SK-N-SH treated with all-trans-retinoic acid at 6 μM for 48 hours (cell line): ENCODE results near the gene LAMA2.

Source experiments
- ATAC-seq: fragments of 200-7000 bp; cut with Tn5 transposase; 3 replicates; pipeline ENCODE4 v1.9.1; 2020; ENCODE audit warnings: mild to moderate bottlenecking, moderate library complexity
- BACH2 ChIP-seq: fragments of 250-450 bp; sonication (Bioruptor Pico); IDR thresholded peaks from 2 replicates; pipeline ENCODE4 v1.9.0; 2021; ENCODE audit warnings: mild to moderate bottlenecking, borderline replicate concordance
- CSDC2 ChIP-seq: fragments of 250-450 bp; sonication (Bioruptor Pico); IDR thresholded peaks from 2 replicates; pipeline ENCODE4 v1.5.0; 2020; ENCODE audit warnings: mild to moderate bottlenecking, moderate library complexity
- ESRRG ChIP-seq: fragments of 250-450 bp; sonication (Bioruptor Pico); IDR thresholded peaks from 2 replicates; pipeline ENCODE4 v1.6.1; 2021; ENCODE audit warnings: mild to moderate bottlenecking
- GLIS3 ChIP-seq: fragments of 250-450 bp; sonication (Bioruptor Pico); IDR thresholded peaks from 2 replicates; pipeline ENCODE4 v1.5.0; 2020; ENCODE audit warnings: mild to moderate bottlenecking, moderate library complexity
- ISL1 ChIP-seq: fragments of 250-450 bp; sonication (Bioruptor Pico); IDR thresholded peaks from 2 replicates; pipeline ENCODE4 v2.1.2; 2022; ENCODE audit warnings: mild to moderate bottlenecking, moderate library complexity
- OSR1 ChIP-seq: fragments of 250-450 bp; sonication (Bioruptor Pico); IDR thresholded peaks from 2 replicates; pipeline ENCODE4 v1.8.0; 2022; ENCODE audit warnings: moderate library complexity, mild to moderate bottlenecking, inconsistent platforms
- PPARA ChIP-seq: fragments of 250-450 bp; sonication (Bioruptor Pico); IDR thresholded peaks from 2 replicates; pipeline ENCODE4 v1.5.0; 2020; ENCODE audit warnings: mild to moderate bottlenecking, borderline replicate concordance
- RARB ChIP-seq: fragments of 250-450 bp; sonication (Bioruptor Pico); IDR thresholded peaks from 2 replicates; pipeline ENCODE4 v1.8.0; 2021; ENCODE audit warnings: mild to moderate bottlenecking, moderate library complexity
- SNAI2 ChIP-seq: fragments of 250-450 bp; sonication (Bioruptor Pico); IDR thresholded peaks from 2 replicates; pipeline ENCODE4 v1.5.0; 2020; ENCODE audit warnings: mild to moderate bottlenecking, moderate library complexity
- TCF4 ChIP-seq: fragments of 250-450 bp; sonication (Bioruptor Pico); IDR thresholded peaks from 2 replicates; pipeline ENCODE4 v1.8.0; 2021; ENCODE audit warnings: mild to moderate bottlenecking, moderate library complexity, borderline replicate concordance
- TOX ChIP-seq: fragments of 250-450 bp; sonication (Bioruptor Pico); IDR thresholded peaks from 2 replicates; pipeline ENCODE4 v1.8.0; 2021; ENCODE audit warnings: mild to moderate bottlenecking, moderate library complexity, borderline replicate concordance
- ZC3H10 ChIP-seq: fragments of 250-450 bp; sonication (Bioruptor Pico); IDR thresholded peaks from 2 replicates; pipeline ENCODE4 v1.5.1; 2021; ENCODE audit warnings: mild to moderate bottlenecking, moderate library complexity
- ZFP3 ChIP-seq: fragments of 250-450 bp; sonication (Bioruptor Pico); IDR thresholded peaks from 2 replicates; pipeline ENCODE4 v1.5.0; 2020; ENCODE audit warnings: mild to moderate bottlenecking, moderate library complexity
- ZFP30 ChIP-seq: fragments of 450-650 bp; formaldehyde crosslinking; IDR thresholded peaks from 2 replicates; pipeline ENCODE4 v1.5.0; 2022; ENCODE audit warnings: mild to moderate bottlenecking, moderate library complexity
- ZNF565 ChIP-seq: fragments of 450-650 bp; formaldehyde crosslinking; conservative IDR thresholded peaks from 2 replicates; pipeline ENCODE4 v1.5.0; 2020; ENCODE audit warnings: low read depth, mild to moderate bottlenecking, moderate library complexity
- ZNF70 ChIP-seq: fragments of 450-650 bp; formaldehyde crosslinking; IDR thresholded peaks from 2 replicates; pipeline ENCODE4 v1.5.0; 2020; ENCODE audit warnings: mild to moderate bottlenecking, moderate library complexity
- ZNF8 ChIP-seq: fragments of 450-650 bp; formaldehyde crosslinking; IDR thresholded peaks from 2 replicates; pipeline ENCODE4 v1.5.0; 2020; ENCODE audit warnings: mild to moderate bottlenecking, moderate library complexity
- TF ChIP-seq, protein P1 (sequence below): fragments of 250-450 bp; sonication (Bioruptor Pico); IDR thresholded peaks from 2 replicates; pipeline ENCODE4 v1.8.0; 2021; ENCODE audit warnings: low read depth, mild to moderate bottlenecking, moderate library complexity, borderline replicate concordance
- TF ChIP-seq, protein P2 (sequence below): fragments of 250-450 bp; sonication (Bioruptor Pico); IDR thresholded peaks from 2 replicates; pipeline ENCODE4 v1.5.0; 2020; ENCODE audit warnings: mild to moderate bottlenecking, moderate library complexity
- TF ChIP-seq, protein P3 (sequence below): fragments of 250-450 bp; sonication (Bioruptor Pico); IDR thresholded peaks from 2 replicates; pipeline ENCODE4 v1.5.1; 2020; ENCODE audit warnings: low read depth, mild to moderate bottlenecking, moderate library complexity
- TF ChIP-seq, protein P4 (sequence below): fragments of 250-450 bp; sonication (Bioruptor Pico); IDR thresholded peaks from 2 replicates; pipeline ENCODE4 v1.8.0; 2020; ENCODE audit warnings: mild to moderate bottlenecking, moderate library complexity, borderline replicate concordance

LAMA2 gene

DNA sequence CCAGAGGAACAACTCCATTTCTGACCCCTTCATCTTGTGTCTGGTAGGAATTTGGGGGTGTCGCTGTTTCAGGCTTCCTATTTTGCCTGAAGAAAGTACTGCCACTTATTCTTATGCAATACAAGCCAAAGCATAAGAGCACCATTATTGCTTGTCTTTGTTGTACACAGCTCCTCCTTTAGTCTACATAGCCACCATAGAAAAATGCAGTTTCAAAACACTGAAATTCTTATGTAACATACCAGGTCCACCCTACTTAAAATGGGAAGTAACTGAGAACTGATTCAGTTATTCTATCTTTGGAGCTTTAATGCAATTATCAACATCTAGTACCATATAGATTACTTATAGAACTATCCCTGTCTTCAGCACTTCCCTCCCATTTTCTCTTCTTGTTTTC is 571.5 kb downstream of the LAMA2 start:
- ATAC-seq, result no peak
- TF ChIP-seq TCF4 (CRISPR knock-in tag) (no peak), ZFP3 (CRISPR knock-in tag) (no peak), OSR1 (CRISPR knock-in tag) (no peak), ZNF565 (CRISPR knock-in tag) (no peak), SNAI2 (CRISPR knock-in tag) (no peak), ESRRG (CRISPR knock-in tag) (no peak), ZFP30 (CRISPR knock-in tag) (no peak), GLIS3 (CRISPR knock-in tag) (no peak), ISL1 (CRISPR knock-in tag) (no peak), PPARA (CRISPR knock-in tag) (no peak), ZC3H10 (CRISPR knock-in tag) (no peak), BACH2 (CRISPR knock-in tag) (no peak), ZNF70 (CRISPR knock-in tag) (no peak), CSDC2 (no peak), RARB (CRISPR knock-in tag) (no peak), ZNF8 (CRISPR knock-in tag) (no peak)
- TF ChIP-seq, protein P1, sequence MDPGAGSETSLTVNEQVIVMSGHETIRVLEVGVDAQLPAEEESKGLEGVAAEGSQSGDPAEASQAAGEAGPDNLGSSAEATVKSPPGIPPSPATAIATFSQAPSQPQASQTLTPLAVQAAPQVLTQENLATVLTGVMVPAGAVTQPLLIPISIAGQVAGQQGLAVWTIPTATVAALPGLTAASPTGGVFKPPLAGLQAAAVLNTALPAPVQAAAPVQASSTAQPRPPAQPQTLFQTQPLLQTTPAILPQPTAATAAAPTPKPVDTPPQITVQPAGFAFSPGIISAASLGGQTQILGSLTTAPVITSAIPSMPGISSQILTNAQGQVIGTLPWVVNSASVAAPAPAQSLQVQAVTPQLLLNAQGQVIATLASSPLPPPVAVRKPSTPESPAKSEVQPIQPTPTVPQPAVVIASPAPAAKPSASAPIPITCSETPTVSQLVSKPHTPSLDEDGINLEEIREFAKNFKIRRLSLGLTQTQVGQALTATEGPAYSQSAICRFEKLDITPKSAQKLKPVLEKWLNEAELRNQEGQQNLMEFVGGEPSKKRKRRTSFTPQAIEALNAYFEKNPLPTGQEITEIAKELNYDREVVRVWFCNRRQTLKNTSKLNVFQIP (CRISPR knock-in tag), result no peak
- TF ChIP-seq, protein P2, sequence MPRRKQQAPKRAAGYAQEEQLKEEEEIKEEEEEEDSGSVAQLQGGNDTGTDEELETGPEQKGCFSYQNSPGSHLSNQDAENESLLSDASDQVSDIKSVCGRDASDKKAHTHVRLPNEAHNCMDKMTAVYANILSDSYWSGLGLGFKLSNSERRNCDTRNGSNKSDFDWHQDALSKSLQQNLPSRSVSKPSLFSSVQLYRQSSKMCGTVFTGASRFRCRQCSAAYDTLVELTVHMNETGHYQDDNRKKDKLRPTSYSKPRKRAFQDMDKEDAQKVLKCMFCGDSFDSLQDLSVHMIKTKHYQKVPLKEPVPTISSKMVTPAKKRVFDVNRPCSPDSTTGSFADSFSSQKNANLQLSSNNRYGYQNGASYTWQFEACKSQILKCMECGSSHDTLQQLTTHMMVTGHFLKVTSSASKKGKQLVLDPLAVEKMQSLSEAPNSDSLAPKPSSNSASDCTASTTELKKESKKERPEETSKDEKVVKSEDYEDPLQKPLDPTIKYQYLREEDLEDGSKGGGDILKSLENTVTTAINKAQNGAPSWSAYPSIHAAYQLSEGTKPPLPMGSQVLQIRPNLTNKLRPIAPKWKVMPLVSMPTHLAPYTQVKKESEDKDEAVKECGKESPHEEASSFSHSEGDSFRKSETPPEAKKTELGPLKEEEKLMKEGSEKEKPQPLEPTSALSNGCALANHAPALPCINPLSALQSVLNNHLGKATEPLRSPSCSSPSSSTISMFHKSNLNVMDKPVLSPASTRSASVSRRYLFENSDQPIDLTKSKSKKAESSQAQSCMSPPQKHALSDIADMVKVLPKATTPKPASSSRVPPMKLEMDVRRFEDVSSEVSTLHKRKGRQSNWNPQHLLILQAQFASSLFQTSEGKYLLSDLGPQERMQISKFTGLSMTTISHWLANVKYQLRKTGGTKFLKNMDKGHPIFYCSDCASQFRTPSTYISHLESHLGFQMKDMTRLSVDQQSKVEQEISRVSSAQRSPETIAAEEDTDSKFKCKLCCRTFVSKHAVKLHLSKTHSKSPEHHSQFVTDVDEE (CRISPR knock-in tag), result no peak
- TF ChIP-seq, protein P3, sequence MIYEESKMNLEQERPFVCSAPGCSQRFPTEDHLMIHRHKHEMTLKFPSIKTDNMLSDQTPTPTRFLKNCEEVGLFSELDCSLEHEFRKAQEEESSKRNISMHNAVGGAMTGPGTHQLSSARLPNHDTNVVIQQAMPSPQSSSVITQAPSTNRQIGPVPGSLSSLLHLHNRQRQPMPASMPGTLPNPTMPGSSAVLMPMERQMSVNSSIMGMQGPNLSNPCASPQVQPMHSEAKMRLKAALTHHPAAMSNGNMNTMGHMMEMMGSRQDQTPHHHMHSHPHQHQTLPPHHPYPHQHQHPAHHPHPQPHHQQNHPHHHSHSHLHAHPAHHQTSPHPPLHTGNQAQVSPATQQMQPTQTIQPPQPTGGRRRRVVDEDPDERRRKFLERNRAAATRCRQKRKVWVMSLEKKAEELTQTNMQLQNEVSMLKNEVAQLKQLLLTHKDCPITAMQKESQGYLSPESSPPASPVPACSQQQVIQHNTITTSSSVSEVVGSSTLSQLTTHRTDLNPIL, result no peak

DNA sequence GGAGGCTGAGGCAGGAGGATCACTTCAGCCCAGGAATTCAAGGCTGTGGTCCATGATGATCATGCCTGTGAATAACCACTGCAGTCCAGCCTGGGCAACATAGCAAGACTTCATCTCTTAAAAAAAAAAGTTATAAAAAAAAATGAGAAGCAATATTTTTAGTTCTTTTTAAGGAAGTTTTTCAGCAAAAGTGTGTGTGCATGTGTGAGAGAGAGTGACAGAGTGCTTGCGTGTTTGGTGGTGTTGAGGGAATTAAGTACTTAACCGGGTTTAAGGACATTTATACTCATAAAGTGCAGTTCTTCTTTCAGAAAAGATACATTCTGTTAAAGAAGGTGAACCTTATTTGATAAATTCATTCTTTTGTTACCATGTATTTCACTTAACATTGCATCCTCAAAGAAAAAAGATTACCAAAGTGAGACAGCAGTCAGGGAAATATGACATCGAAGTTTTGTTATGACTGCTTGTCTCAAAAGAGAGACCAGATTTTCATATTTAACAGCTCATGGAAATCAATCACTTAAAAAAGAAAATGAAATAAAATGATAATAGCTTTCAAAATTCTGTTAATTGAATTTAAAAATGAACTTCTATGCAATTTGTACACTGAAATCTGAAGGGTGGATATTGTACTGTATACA is 572.3 kb downstream of the LAMA2 start:
- no peak for ATAC-seq
- TF ChIP-seq TCF4 (CRISPR knock-in tag) (no peak), ISL1 (CRISPR knock-in tag) (no peak)
- TF ChIP-seq, protein P4, sequence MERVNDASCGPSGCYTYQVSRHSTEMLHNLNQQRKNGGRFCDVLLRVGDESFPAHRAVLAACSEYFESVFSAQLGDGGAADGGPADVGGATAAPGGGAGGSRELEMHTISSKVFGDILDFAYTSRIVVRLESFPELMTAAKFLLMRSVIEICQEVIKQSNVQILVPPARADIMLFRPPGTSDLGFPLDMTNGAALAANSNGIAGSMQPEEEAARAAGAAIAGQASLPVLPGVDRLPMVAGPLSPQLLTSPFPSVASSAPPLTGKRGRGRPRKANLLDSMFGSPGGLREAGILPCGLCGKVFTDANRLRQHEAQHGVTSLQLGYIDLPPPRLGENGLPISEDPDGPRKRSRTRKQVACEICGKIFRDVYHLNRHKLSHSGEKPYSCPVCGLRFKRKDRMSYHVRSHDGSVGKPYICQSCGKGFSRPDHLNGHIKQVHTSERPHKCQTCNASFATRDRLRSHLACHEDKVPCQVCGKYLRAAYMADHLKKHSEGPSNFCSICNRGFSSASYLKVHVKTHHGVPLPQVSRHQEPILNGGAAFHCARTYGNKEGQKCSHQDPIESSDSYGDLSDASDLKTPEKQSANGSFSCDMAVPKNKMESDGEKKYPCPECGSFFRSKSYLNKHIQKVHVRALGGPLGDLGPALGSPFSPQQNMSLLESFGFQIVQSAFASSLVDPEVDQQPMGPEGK (CRISPR knock-in tag), result no peak

DNA sequence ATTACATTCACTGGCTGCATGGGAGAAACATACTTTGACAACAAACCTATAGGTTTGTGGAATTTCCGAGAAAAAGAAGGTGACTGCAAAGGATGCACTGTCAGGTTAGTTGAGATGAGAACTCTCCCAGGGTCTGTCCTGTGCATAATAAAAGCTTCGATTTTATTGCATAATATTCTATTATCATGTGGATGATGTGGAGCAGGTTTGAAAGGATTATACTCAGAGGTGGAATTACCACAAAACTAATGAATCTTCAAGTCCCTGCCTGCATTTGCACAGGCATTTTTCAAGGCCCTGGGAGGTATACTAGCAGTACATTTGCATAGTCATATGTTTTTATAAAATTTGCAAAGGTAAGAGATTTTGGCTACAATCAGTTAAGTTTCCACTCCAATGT is 577.3 kb downstream of the LAMA2 start:
- TF ChIP-seq ZFP30 (CRISPR knock-in tag), result no peak
- TF ChIP-seq SNAI2 (CRISPR knock-in tag), result no peak
- TF ChIP-seq, protein P4 (CRISPR knock-in tag), result no peak
- TF ChIP-seq GLIS3 (CRISPR knock-in tag), result no peak
- TF ChIP-seq CSDC2, result no peak
- TF ChIP-seq TOX (CRISPR knock-in tag), result no peak
- ATAC-seq, result no peak
